HEK293T (cell line): ENCODE data around the gene PIP5K1C.
A peak's percentile ranks its signal among the peaks of the same experiment; 100 is the strongest.
"Not testable (repeated sequence)": the region's sequence is repeated elsewhere in the genome, so short reads cannot be mapped to it uniquely, and the experiment has no call there.

Experiments
- CTCF ChIA-PET: fragments of 350-600 bp; formaldehyde crosslinking; extraction: SDS; loops from one replicate; lab custom pipeline; 2021; ENCODE audit warnings: antibody characterized with exemption, inconsistent platforms; lab: Yijun Ruan, JAX
- POLR2A ChIA-PET: fragments of 350-600 bp; formaldehyde crosslinking; extraction: SDS; loops from one replicate; lab custom pipeline; 2020; ENCODE audit warnings: antibody characterized with exemption, inconsistent platforms; lab: Yijun Ruan, JAX
- DNase-seq: peaks from one replicate; pipeline ENCODE4 v3.0.0; 2012; ENCODE audit warnings: mixed read lengths; ENCODE audit errors: extremely low spot score
- ARNT ChIP-seq: fragments of 450-650 bp; IDR thresholded peaks from 2 replicates; pipeline ENCODE4 v1.6.1; 2017; ENCODE audit warnings: mild to moderate bottlenecking
- FOXA1 ChIP-seq: fragments of 450-650 bp; IDR thresholded peaks from 2 replicates; pipeline ENCODE4 v1.6.1; 2016; ENCODE audit warnings: mild to moderate bottlenecking
- HDGF ChIP-seq: fragments of 450-650 bp; IDR thresholded peaks from 2 replicates; pipeline ENCODE4 v1.6.1; 2017; ENCODE audit warnings: antibody characterized with exemption, borderline replicate concordance
- L3MBTL2 ChIP-seq: fragments of 450-650 bp; conservative IDR thresholded peaks from 2 replicates; pipeline ENCODE4 v1.6.1; 2016; ENCODE audit warnings: mild to moderate bottlenecking
- LEF1 ChIP-seq: fragments of 450-650 bp; IDR thresholded peaks from 2 replicates; pipeline ENCODE4 v1.6.1; 2017; ENCODE audit warnings: mild to moderate bottlenecking, borderline replicate concordance
- NFRKB ChIP-seq: fragments of 450-650 bp; IDR thresholded peaks from 2 replicates; pipeline ENCODE4 v1.6.1; 2016; ENCODE audit warnings: mild to moderate bottlenecking, moderate library complexity
- SP1 ChIP-seq: fragments of 450-650 bp; IDR thresholded peaks from 2 replicates; pipeline ENCODE4 v1.6.1; 2017
- SUZ12 ChIP-seq: fragments of 450-650 bp; IDR thresholded peaks from 2 replicates; pipeline ENCODE4 v1.6.1; 2016; ENCODE audit warnings: mild to moderate bottlenecking
- TARDBP ChIP-seq: fragments of 450-650 bp; IDR thresholded peaks from 2 replicates; pipeline ENCODE4 v1.6.1; 2016
- TF ChIP-seq, protein P1 (sequence below): fragments of 450-650 bp; IDR thresholded peaks from 2 replicates; pipeline ENCODE4 v1.6.1; 2016

The PIP5K1C gene

DNA sequence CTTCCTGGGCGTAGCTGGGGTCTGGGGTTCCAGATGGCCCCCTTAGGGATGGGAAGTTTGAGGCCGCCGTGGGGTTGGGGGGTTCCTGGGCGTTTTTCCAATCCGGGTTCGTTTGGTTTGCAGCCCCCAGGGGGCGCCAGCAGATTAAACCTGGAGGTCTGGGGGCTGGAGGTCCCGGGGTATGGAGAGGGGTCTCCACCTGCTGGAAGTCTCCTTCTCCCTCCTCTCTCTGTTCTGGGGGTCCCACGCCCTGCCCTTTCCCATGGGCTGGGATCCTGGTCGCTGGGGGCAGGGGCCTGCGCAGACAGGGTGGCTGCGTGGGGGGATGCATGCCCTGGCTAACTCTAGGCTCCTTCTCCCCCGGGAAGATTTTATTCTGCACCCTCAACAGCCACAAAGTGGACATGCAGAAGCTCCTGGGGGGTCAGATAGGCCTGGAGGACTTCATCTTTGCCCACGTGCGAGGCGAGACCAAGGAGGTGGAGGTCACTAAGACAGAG lies 114.1 kb downstream of the PIP5K1C start:
- ChIA-PET CTCF (interaction anchor here (0.9 to 1.4 kb wide), 3 partner anchors 11 to 12 kb away, joined by 4 to 7 read pairs (median 5); no protein-coding TSS in a partner anchor), POLR2A (interaction anchor here (1.3 kb wide), 2 partner anchors 12 to 29 kb away, joined by 4 read pairs; no protein-coding TSS in a partner anchor)
- TF ChIP-seq FOXA1 (no peak), L3MBTL2 (no peak), ARNT (no peak)
- TF ChIP-seq, protein P1, sequence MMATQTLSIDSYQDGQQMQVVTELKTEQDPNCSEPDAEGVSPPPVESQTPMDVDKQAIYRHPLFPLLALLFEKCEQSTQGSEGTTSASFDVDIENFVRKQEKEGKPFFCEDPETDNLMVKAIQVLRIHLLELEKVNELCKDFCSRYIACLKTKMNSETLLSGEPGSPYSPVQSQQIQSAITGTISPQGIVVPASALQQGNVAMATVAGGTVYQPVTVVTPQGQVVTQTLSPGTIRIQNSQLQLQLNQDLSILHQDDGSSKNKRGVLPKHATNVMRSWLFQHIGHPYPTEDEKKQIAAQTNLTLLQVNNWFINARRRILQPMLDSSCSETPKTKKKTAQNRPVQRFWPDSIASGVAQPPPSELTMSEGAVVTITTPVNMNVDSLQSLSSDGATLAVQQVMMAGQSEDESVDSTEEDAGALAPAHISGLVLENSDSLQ: no peak
- peak; percentile 55 for DNase-seq

DNA sequence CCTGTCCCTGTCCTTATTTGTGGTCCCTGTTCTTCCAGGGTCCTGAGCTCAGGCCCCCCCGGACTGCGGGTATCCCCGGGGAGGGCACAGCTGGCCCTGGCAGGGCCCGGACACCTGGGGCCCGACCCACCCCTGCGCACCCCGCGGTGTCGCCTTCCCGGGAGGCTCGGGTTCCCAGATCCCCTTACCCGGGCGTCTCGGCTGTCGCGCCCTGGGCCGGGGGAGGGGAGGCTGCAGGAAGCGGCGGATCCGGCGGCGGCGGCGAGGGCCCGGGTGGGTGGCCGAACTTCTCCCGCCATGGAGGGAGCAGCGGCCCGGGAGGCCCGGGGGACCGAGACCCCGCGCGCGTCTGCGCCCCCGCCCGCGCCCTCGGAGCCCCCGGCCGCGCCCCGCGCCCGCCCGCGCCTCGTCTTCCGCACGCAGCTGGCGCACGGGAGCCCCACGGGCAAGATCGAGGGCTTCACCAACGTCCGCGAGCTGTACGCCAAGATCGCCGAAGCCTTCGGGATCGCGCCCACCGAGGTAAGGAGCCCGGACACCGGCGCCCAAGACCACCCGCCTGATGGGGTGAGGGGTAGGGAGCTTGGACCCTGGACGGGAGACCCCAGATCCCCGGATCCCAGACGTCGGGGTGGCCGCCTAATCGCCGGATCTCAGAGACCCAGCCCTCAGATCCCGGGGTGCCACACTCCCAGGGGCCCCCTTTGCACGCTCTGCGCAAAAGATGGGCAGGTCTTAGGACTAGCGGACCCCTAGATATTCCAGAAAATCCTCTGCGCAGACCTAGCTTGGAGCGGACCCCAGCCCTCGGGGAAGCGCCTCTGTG lies 114.8 kb downstream of the PIP5K1C start, which contains the start of gene GIPC3:
Gene GIPC3, plus strand, starts transcription at position 178 of the 826 bp plus-strand sequence. Its CDS starts 120 bp downstream, at position 298.
- ChIA-PET CTCF (interaction anchor here (0.9 to 1.4 kb wide), 3 partner anchors 10 to 12 kb away, joined by 4 to 7 read pairs (median 5); no protein-coding TSS in a partner anchor), POLR2A (interaction anchor here (1.3 kb wide), 2 partner anchors 12 to 29 kb away, joined by 4 read pairs; no protein-coding TSS in a partner anchor)
- no peak for TF ChIP-seq SP1
- TF ChIP-seq LEF1: no peak
- no peak for TF ChIP-seq ARNT
- no peak for TF ChIP-seq HDGF
- TF ChIP-seq SUZ12: no peak
- TF ChIP-seq NFRKB: no peak
- no peak for TF ChIP-seq TARDBP
- DNase-seq: no peak

GRCh38 chr19:3584036-3584802 lies 116.0 kb downstream of the PIP5K1C start:
- DNase-seq: not testable (repeated sequence)
- CTCF ChIA-PET: interaction anchor here (0.6 to 0.9 kb wide), 4 partner anchors 9 to 834 kb away, joined by 3 to 8 read pairs (median 4); no protein-coding TSS in a partner anchor
- POLR2A ChIA-PET: interaction anchor here (0.7 kb wide), 1 partner anchor 10 kb away, joined by 4 read pairs; no protein-coding TSS in a partner anchor

GRCh38 chr19:3581792-3582191 lies 118.5 kb downstream of the PIP5K1C start:
- DNase-seq, POLR2A ChIA-PET, CTCF ChIA-PET: not testable (repeated sequence)
